ENCODE results near the gene B4GALNT2.

The B4GALNT2 gene

DNA sequence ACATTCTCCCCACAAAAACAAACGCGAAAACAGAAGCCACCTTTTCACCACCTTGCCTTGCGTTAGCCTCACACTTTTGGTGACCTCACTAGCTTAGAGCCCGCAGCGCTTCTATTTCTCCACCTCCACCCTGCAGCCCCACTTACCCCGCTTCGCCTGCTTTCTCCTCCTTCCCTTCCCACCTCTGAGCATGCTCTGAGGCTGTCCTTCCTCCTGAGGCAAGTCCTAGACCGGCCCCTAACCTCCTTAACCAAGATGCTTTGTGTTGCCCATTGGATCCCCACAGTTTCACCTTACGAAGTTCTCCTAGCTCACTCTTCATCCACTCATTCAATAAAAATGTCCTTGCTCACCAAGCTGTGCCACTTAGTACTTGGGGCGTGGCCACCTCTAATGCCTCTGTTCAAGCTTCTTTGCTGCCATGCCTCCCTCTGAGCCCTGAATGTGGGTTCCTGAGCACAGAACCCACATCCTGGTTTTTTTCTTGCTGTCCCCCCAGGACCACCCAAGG, 76.5 kb downstream of the B4GALNT2 start:
- DNase-seq = no peak
- H3K9me3 Mint-ChIP-seq = no peaks in the 10 kb centered on the region
- H3K27ac Mint-ChIP-seq = peak overlapping the region; percentile 10 to 33
- H3K27me3 Mint-ChIP-seq = no peaks in the 10 kb centered on the region
- peak overlapping the region; percentile 93 to 96 for H3K4me3 Mint-ChIP-seq
- ATAC-seq = peak; percentile 31
- H3K4me1 Mint-ChIP-seq = peaks cover 61% of the 10 kb centered on the region

DNA sequence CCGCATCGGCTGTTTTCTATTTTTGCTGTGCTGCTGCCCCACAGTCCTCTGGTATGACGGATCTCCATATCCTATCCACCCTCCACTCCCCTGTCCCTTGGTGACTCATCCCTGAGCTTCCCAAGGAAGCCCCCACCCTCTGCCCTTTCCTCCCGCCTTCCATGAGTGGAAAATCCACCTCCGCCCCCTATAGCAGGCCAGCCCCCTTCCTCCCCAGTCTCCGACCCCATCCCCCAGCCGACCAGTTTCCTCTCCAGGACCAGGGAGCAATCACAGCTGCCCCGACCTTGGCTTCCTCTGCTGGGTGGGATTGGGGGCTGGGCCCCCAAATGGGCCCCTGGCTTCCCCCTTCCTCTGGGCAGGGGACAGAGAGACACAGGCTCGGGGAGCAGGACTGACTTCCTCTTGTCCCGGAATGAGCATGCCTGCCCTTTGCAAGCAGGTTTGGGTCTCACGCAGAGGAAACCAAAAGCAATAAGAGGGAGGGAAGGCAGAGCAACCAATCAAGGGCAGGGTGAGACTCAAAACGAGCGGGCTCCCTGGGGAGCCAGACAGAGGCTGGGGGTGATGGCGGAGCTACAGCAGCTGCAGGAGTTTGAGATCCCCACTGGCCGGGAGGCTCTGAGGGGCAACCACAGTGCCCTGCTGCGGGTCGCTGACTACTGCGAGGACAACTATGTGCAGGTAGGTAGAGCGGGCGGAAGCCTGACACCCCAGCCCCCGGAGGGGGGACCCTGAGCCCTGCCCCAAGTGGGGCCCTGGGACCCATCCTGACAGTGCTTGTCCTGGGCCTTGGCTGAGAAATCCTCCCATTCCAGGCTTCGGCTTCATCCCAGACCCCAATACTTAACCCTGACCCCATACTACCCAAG, 77.8 kb downstream of the B4GALNT2 start, which contains the start of the genes ABI3 and GNGT2:
ABI3 (plus strand) TSS at position 550 of the 872 bp plus-strand sequence; CDS start at position 568, 18 bp downstream.
GNGT2 (minus strand) TSS at position 417 of the 872 bp plus-strand sequence. CDS start 3,152 bp downstream, outside the sequence.
- no peaks in the 10 kb centered on the region for H3K27me3 Mint-ChIP-seq
- DNase-seq (peak; percentile 66 to 76), ATAC-seq (peak; percentile 94)
- peaks cover 70% of the 10 kb centered on the region for H3K4me1 Mint-ChIP-seq
- H3K9me3 Mint-ChIP-seq = no peaks in the 10 kb centered on the region
- peak within 1 kb of the TSS; percentile 93 to 96 for H3K4me3 Mint-ChIP-seq
- H3K27ac Mint-ChIP-seq = peak within 1 kb of the TSS; percentile 96 to 97

- no peaks in the 10 kb centered on the region for H3K9me3 Mint-ChIP-seq
- H3K27ac Mint-ChIP-seq = no peak overlapping the region
- ATAC-seq (no peak), DNase-seq (no peak)
- H3K27me3 Mint-ChIP-seq = no peaks in the 10 kb centered on the region
- H3K4me3 Mint-ChIP-seq = peak overlapping the region; percentile 93 to 96
- H3K4me1 Mint-ChIP-seq = peaks cover 91% of the 10 kb centered on the region
Observed at GRCh38 chr17:49213399-49213798, 80.8 kb downstream of the B4GALNT2 start.

DNA sequence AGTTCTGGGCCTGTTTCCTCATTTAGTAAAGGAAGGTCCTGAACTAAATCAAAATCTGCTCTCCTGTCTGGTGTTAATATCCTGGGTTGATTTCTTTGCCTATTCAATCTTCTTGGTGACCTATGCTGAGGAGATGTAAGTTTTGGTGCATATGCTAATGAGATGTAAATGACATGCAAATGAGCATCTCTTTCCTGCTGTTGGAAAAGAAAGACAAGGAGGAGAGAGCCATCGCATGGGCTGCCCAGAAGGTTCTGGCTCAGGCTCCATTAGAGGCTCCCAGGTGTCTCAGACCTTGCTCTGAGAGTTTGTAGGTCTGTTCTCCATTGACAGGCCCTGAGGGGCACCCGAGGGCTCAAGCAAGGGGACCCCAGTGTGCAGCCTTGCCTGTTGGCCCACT, 81.3 kb downstream of the B4GALNT2 start:
- no peak for ATAC-seq
- Mint-ChIP-seq H3K27me3 (no peaks in the 10 kb centered on the region), H3K4me3 (peak overlapping the region; percentile 93 to 96), H3K4me1 (peaks cover 92% of the 10 kb centered on the region), H3K27ac (peak overlapping the region in 1 of 2 donors; percentile 28), H3K9me3 (no peaks in the 10 kb centered on the region)
- DNase-seq = no peak

DNA sequence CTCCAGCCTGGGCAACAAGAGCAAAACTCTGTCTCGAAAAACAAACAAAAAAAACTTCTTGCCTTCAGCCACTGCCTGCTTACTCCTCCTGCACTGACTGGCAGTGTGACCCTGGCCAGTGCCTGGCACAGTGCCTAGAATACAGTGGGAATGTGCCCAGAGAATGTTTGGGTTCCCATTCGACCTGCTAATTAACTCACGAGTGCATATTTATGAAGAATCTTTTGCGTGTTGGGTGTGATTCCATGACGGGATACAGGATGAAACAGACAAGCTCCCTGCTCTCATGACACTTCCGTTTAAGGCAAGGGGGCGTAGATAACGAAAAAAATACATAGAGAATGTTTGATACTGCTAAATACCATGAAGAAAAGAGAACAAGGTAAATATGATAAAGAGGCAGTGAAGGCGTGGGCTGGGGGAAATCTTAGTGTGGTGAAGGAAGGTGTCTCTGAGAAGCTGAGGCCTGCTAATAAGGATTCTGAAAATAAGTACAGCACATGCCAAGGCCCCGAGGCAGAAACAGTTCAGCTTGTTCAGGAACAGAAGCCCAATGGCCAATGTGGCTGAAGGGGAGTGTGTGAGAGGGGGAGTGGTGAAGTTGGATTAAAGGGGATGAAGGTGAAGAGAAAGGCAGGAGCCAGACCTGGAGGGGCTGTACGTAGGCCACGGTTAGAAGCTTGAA, 82.2 kb downstream of the B4GALNT2 start:
- ATAC-seq (no peak), DNase-seq (no peak)
- peak overlapping the region; percentile 27 to 88 for H3K27ac Mint-ChIP-seq
- no peaks in the 10 kb centered on the region for H3K9me3 Mint-ChIP-seq
- no peaks in the 10 kb centered on the region for H3K27me3 Mint-ChIP-seq
- peak overlapping the region; percentile 93 to 96 for H3K4me3 Mint-ChIP-seq
- H3K4me1 Mint-ChIP-seq = peaks cover 92% of the 10 kb centered on the region

DNA sequence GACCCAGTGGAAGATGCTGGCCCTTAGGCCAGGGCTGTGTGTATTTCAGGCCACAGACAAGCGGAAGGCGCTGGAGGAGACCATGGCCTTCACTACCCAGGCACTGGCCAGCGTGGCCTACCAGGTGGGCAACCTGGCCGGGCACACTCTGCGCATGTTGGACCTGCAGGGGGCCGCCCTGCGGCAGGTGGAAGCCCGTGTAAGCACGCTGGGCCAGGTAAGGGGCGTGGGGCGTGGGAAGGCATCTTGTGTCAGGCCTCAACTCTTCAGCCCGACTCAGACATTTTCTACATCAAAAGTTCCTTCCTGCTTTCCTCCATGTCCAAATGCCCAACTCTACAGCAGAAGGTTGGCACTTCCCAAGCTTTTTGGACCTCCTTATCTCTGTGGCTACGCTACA, 83.9 kb downstream of the B4GALNT2 start:
- Mint-ChIP-seq H3K4me3 (peak overlapping the region; percentile 53 to 65), H3K9me3 (no peaks in the 10 kb centered on the region)

GRCh38 chr17:49216953-49217650, 84.5 kb downstream of the B4GALNT2 start:
- Mint-ChIP-seq H3K27ac (no peak overlapping the region), H3K4me1 (peaks cover 84% of the 10 kb centered on the region), H3K4me3 (peak overlapping the region; percentile 16 to 53), H3K9me3 (no peaks in the 10 kb centered on the region), H3K27me3 (no peaks in the 10 kb centered on the region)
- DNase-seq = no peak
- no peak for ATAC-seq

More for the DNA sequence above, 83.9 kb downstream of the B4GALNT2 start:
- H3K27me3 Mint-ChIP-seq = no peaks in the 10 kb centered on the region
- H3K27ac Mint-ChIP-seq = peak overlapping the region in 1 of 2 donors; percentile 13
- H3K4me1 Mint-ChIP-seq = peaks cover 88% of the 10 kb centered on the region
- DNase-seq = no peak
- ATAC-seq = no peak

DNA sequence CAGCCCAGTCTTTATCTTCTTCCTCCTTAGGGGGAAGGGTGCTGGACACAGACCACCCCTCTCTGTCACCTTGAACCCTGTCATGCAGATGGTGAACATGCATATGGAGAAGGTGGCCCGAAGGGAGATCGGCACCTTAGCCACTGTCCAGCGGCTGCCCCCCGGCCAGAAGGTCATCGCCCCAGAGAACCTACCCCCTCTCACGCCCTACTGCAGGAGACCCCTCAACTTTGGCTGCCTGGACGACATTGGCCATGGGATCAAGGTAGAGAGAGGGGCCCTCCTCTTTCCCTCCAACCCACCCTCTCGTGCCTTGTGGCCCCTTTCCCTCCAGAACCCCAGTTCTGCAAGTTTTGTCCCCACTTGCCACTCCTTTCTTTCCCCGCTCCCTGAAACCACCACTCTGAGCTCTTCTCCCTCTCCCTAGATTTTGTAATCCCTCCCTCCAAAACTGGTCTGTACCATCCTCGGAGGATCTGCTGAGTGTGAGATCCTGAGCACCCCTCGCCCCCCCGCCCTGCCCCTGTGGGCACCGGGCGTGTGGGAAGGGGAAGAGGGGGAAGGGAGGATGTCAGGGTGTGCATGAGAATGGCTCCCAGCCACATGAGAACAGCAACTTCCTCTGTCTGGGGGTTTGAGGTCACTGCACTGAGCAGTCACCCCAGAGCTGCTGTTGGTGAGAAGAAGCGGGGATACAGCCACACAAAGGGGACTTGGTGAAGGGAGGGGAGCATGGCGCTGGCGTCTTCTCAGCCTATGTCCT, 85.3 kb downstream of the B4GALNT2 start:
- DNase-seq (peak; percentile 66 to 71), ATAC-seq (peak; percentile 66)
- Mint-ChIP-seq H3K4me3 (peak overlapping the region; percentile 73 to 86), H3K27ac (peak overlapping the region; percentile 65 to 90), H3K9me3 (no peaks in the 10 kb centered on the region), H3K27me3 (no peaks in the 10 kb centered on the region), H3K4me1 (peaks cover 84% of the 10 kb centered on the region)

DNA sequence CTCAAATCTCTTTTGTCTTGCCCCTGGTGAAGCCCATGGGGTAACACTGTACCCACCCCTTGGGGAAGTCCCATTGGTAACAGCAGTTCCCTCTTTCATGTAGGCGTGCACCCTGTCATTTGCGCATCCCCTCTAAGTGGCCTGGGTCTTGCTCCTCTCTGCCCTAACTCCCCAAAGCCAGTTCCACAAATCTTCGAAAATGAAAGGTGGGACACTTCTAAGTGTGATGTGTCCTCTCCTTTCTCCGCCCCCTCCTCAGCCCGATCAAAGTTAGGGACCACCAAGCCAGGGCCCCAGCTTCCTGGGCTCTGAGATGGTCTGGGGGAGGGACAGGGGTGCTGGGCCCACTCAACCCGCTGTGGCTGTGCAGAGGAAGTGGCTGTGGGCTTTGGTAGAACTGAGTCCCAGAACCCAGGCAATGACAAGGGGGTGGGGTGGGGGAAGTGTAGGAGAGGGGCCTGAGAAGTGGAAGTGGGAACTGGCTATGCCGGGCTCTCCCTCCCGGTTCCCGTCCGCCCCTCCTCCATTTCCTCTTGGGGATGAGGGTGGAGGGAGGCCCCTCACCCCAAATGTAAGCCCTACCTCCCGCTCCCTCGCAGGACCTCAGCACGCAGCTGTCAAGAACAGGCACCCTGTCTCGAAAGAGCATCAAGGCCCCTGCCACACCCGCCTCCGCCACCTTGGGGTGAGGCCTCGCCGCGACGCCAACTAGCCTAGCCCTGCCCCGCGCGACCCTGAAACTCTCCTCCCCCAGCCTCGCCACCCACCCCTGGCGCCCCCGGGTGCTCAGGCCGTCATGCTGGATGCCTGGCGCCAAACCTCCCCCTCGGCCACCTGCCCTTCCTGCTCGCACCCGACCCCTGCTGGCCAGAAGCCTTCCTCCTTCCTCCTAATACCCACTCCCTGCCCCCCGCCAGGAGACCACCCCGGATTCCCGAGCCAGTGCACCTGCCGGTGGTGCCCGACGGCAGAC, 86.7 kb downstream of the B4GALNT2 start:
- H3K27me3 Mint-ChIP-seq = peaks cover under 1% of the 10 kb centered on the region
- peak overlapping the region; percentile 73 to 86 for H3K4me3 Mint-ChIP-seq
- DNase-seq (peak; percentile 75 to 82), ATAC-seq (peak; percentile 86)
- no peaks in the 10 kb centered on the region for H3K9me3 Mint-ChIP-seq
- H3K4me1 Mint-ChIP-seq = peaks cover 84% of the 10 kb centered on the region
- H3K27ac Mint-ChIP-seq = peak overlapping the region; percentile 90 to 97

GRCh38 chr17:49219987-49220386, 87.4 kb downstream of the B4GALNT2 start:
- no peak for ATAC-seq
- peak in 1 of 2 donors; percentile 16 for DNase-seq
- peak overlapping the region in 1 of 2 donors; percentile 77 for H3K27ac Mint-ChIP-seq
- no peaks in the 10 kb centered on the region for H3K9me3 Mint-ChIP-seq
- peaks cover 84% of the 10 kb centered on the region for H3K4me1 Mint-ChIP-seq
- peak overlapping the region; percentile 35 to 86 for H3K4me3 Mint-ChIP-seq
- peaks cover 8% of the 10 kb centered on the region for H3K27me3 Mint-ChIP-seq

- Mint-ChIP-seq H3K27ac (peak overlapping the region in 1 of 2 donors; percentile 86), H3K4me3 (peak overlapping the region; percentile 69 to 82), H3K27me3 (peaks cover 29% of the 10 kb centered on the region)
Observed at GRCh38 chr17:49223168-49223516, 90.6 kb downstream of the B4GALNT2 start.

DNA sequence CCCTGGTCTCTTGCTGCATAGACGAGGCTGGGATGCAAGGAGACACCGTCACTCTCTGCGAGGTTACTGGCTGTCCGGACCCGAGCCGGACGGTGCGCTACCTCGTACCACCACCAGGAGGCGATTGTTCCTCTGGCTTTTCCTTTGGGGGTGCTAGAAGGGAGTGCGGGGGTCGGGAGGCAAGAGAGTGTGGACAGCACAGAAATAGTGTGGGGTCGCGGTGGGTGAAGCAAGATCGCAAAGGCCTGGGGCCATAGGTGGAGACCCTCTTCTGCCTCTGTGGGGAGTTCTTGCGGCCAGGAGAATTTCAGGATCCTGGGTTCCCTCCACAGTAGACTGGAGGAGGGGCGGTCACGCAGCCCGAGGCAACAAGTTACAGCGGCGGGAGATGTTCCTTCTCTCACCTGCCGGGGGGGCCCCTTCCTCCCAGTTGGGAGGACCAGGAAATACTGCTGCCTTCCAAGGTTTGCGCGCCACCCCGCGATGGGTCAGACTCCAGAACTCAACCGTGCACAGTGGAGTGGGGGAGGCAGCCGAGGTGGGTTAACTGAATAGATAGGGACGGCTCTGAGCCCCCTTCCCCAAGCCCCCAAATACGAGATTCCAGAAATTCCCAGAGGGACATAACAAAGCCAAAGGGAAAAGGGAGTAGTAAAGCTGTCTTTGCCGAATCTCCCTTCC, 91.1 kb downstream of the B4GALNT2 start:
- H3K27ac Mint-ChIP-seq = peak overlapping the region in 1 of 2 donors; percentile 86
- H3K4me3 Mint-ChIP-seq = peak overlapping the region; percentile 69 to 82
- no peak for ATAC-seq

More at GRCh38 chr17:49223168-49223516, 90.6 kb downstream of the B4GALNT2 start:
- ATAC-seq (no peak), DNase-seq (no peak)
- Mint-ChIP-seq H3K4me1 (peaks cover 78% of the 10 kb centered on the region), H3K9me3 (no peaks in the 10 kb centered on the region)

More for the DNA sequence above, 91.1 kb downstream of the B4GALNT2 start:
- peak; percentile 67 to 70 for DNase-seq
- peaks cover 73% of the 10 kb centered on the region for H3K4me1 Mint-ChIP-seq
- peaks cover 29% of the 10 kb centered on the region for H3K27me3 Mint-ChIP-seq
- no peaks in the 10 kb centered on the region for H3K9me3 Mint-ChIP-seq
